Liver (tissue), 9 donors: ENCODE data around the gene PLCB1. TPM values are rescaled to one million over a fixed set of nuclear protein-coding genes. Genes with fewer than 3 reads are reported as not detected.

ENCODE experiments used
- DNase-seq: peaks from one replicate; pipeline ENCODE4 v3.0.0-alpha.2; 2017; ENCODE audit warnings: low spot score
- H3K27ac ChIP-seq, 2 donors: one replicate each; pipeline ENCODE4 v1.7.0; 2013; ENCODE audit warnings: inconsistent platforms in 2 of 2, low read length in 2 of 2, control low read depth in 1 of 2, low read depth in 1 of 2, mild to moderate bottlenecking in 1 of 2
- H3K27me3 ChIP-seq, 4 donors: one replicate each; pipeline versions ENCODE4 v1.6.1 to v1.7.0; 2013; ENCODE audit warnings: low read length in 3 of 4, inconsistent platforms in 1 of 4, mild to moderate bottlenecking in 1 of 4, moderate library complexity in 1 of 4; ENCODE audit not compliant: control insufficient read depth in 4 of 4, insufficient read depth in 4 of 4
- H3K36me3 ChIP-seq, 4 donors: one replicate each; pipeline versions ENCODE4 v1.6.1 to v1.7.0; 2013; ENCODE audit warnings: low read length in 3 of 4, mild to moderate bottlenecking in 3 of 4, low read depth in 1 of 4, moderate library complexity in 1 of 4; ENCODE audit not compliant: control insufficient read depth in 4 of 4, insufficient read depth in 3 of 4
- H3K4me1 ChIP-seq, 4 donors: one replicate each; pipeline versions ENCODE4 v1.6.1 to v1.7.0; 2013; ENCODE audit warnings: low read length in 3 of 4, mild to moderate bottlenecking in 3 of 4, moderate library complexity in 1 of 4; ENCODE audit not compliant: control insufficient read depth in 4 of 4, insufficient read depth in 4 of 4
- H3K4me3 ChIP-seq, 3 donors: one replicate each; pipeline versions ENCODE4 v1.6.1 to v1.7.0; 2013; ENCODE audit warnings: low read length in 3 of 3, control low read depth in 1 of 3, low read depth in 1 of 3, mild to moderate bottlenecking in 1 of 3
- H3K9ac ChIP-seq, 2 donors: one replicate each; pipeline ENCODE4 v1.7.0; 2013; ENCODE audit warnings: low read length in 2 of 2, mild to moderate bottlenecking in 2 of 2, moderate library complexity in 2 of 2, control low read depth in 1 of 2, low read depth in 1 of 2
- H3K9me3 ChIP-seq, 4 donors: one replicate each; pipeline versions ENCODE4 v1.6.1 to v1.7.0; 2013; ENCODE audit warnings: low read length in 3 of 4; ENCODE audit not compliant: control insufficient read depth in 4 of 4
- ATF3 ChIP-seq: IDR thresholded peaks from 2 replicates; pipeline ENCODE4 v1.6.1; 2016; ENCODE audit warnings: antibody characterized with exemption
- EGR1 ChIP-seq, 2 donors: IDR thresholded peaks; 2 replicates each; pipeline ENCODE4 v1.6.1; 2016 to 2018; ENCODE audit warnings: antibody characterized with exemption in 2 of 2, low read depth in 2 of 2
- FOXA1 ChIP-seq: IDR thresholded peaks from 2 replicates; pipeline ENCODE4 v1.6.1; 2016; ENCODE audit warnings: antibody characterized with exemption
- FOXA2 ChIP-seq: IDR thresholded peaks from 2 replicates; pipeline ENCODE4 v1.6.1; 2016; ENCODE audit warnings: antibody characterized with exemption
- GABPA ChIP-seq, 2 donors: IDR thresholded peaks in 1 of 2; conservative IDR thresholded peaks in 1 of 2; 2 replicates each; pipeline ENCODE4 v1.6.1; 2016; ENCODE audit warnings: antibody characterized with exemption in 2 of 2, mild to moderate bottlenecking in 1 of 2, moderate library complexity in 1 of 2
- HNF4A ChIP-seq, 2 donors: conservative IDR thresholded peaks; 2 replicates each; pipeline ENCODE4 v1.6.1; 2016; ENCODE audit warnings: antibody characterized with exemption in 2 of 2, mild to moderate bottlenecking in 2 of 2
- HNF4G ChIP-seq: IDR thresholded peaks from 2 replicates; pipeline ENCODE4 v1.6.1; 2016; ENCODE audit warnings: antibody characterized with exemption
- JUND ChIP-seq, 2 donors: IDR thresholded peaks; 2 replicates each; pipeline ENCODE4 v1.6.1; 2016; ENCODE audit warnings: antibody characterized with exemption in 2 of 2
- MAX ChIP-seq: IDR thresholded peaks from 2 replicates; pipeline ENCODE4 v1.6.1; 2016; ENCODE audit warnings: antibody characterized with exemption
- NR2F2 ChIP-seq: IDR thresholded peaks from 2 replicates; pipeline ENCODE4 v1.6.1; 2016; ENCODE audit warnings: antibody characterized with exemption
- RAD21 ChIP-seq, 2 donors: IDR thresholded peaks; 2 replicates each; pipeline ENCODE4 v1.6.1; 2016; ENCODE audit warnings: antibody characterized with exemption in 2 of 2, mild to moderate bottlenecking in 2 of 2
- RXRA ChIP-seq, 2 donors: IDR thresholded peaks; 2 replicates each; pipeline ENCODE4 v1.6.1; 2017 to 2018; ENCODE audit warnings: antibody characterized with exemption in 2 of 2, mild to moderate bottlenecking in 1 of 2
- SP1 ChIP-seq: IDR thresholded peaks from 2 replicates; pipeline ENCODE4 v1.6.1; 2018; ENCODE audit warnings: antibody characterized with exemption, mild to moderate bottlenecking
- TAF1 ChIP-seq: conservative IDR thresholded peaks from 2 replicates; pipeline ENCODE4 v1.6.1; 2016; ENCODE audit warnings: antibody characterized with exemption, mild to moderate bottlenecking
- ZBTB33 ChIP-seq: IDR thresholded peaks from 2 replicates; pipeline ENCODE4 v1.6.1; 2016; ENCODE audit warnings: antibody characterized with exemption
- WGBS: extraction: QIAGEN DNeasy Blood & Tissue Kit; methylation state at CpG from one replicate; pipeline ENCODE4 v1.1.7; 2013; 5-methylcytosine and 5-hydroxymethylcytosine counted together
- polyA plus RNA-seq, 2 donors: library from polyadenylated mRNA; stranded (reverse) in 1 of 2; unstranded in 1 of 2; fragments of 200-250 nt in 1 of 2; fragments of >200 nt in 1 of 2; fragmentation: Nextera tagmentation in 1 of 2; extraction: Ambion mirVana in 1 of 2; gene quantifications; one replicate each; pipeline versions ENCODE4 v1.2.1 to v1.2.3, GENCODE V29; 2013 to 2015
- total RNA-seq, 2 donors: library from RNA; depleted of rRNA; stranded (reverse); fragments of >200 nt; gene quantifications; one replicate each; pipeline ENCODE4 v1.2.3, GENCODE V29; 2014
- TF ChIP-seq, protein P1 (sequence below): IDR thresholded peaks from 2 replicates; pipeline ENCODE4 v1.6.1; 2016; ENCODE audit warnings: antibody characterized with exemption, mild to moderate bottlenecking
- TF ChIP-seq, protein P2 (sequence below): fragments of 150-350 bp; IDR thresholded peaks from 2 replicates; pipeline ENCODE4 v1.5.1; 2017; ENCODE audit warnings: improper control_type of control experiment, low read depth, low read length; ENCODE audit not compliant: missing input control
- donor health status: healthy.
- donor health status: healthy.
- donor health status: healthy.
- donor health status: healthy.
- donor health status: healthy.

Gene PLCB1
- total and polyA plus RNA-seq, 4 donors = 3.7 to 13.5 (median 5.9) TPM

DNA sequence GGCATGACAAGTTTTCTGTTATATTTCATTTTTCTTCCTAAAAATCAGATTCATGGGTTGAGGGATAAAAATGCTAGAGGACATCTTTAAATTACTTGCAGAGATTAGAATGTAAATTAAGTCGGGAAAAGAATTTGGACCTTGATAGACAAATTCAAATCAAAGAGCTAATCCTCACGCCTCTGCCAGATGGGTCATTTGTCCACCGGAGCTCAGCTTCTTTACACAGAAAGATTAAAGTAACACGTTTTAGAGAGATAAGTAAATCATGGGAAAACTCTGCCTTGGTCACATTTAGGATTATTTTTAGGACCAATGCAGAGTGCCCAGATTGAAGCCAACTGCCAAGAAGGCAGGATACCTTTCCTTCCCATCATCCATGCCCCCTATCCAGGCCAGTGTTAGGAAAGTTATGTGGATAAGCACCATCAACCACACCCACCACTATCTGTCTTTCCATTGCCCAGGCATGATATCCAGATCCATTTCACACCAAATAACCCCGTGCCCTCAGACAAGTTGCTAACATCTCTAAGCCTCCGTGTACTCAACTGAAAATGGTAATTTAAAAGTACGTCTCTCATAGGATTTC, 539.4 kb downstream of the PLCB1 start:
- no peak overlapping the region for H3K4me3 ChIP-seq
- no peak for DNase-seq
- no peaks in the 10 kb centered on the region for H3K4me1 ChIP-seq
- no peak for TF ChIP-seq ZBTB33
- no peak for TF ChIP-seq SP1
- TF ChIP-seq JUND (IDR thresholded peaks at IDR 0.05) = no peak
- no peak for TF ChIP-seq FOXA1
- no peak for TF ChIP-seq RAD21 (IDR thresholded peaks at IDR 0.05)
- TF ChIP-seq, protein P1, sequence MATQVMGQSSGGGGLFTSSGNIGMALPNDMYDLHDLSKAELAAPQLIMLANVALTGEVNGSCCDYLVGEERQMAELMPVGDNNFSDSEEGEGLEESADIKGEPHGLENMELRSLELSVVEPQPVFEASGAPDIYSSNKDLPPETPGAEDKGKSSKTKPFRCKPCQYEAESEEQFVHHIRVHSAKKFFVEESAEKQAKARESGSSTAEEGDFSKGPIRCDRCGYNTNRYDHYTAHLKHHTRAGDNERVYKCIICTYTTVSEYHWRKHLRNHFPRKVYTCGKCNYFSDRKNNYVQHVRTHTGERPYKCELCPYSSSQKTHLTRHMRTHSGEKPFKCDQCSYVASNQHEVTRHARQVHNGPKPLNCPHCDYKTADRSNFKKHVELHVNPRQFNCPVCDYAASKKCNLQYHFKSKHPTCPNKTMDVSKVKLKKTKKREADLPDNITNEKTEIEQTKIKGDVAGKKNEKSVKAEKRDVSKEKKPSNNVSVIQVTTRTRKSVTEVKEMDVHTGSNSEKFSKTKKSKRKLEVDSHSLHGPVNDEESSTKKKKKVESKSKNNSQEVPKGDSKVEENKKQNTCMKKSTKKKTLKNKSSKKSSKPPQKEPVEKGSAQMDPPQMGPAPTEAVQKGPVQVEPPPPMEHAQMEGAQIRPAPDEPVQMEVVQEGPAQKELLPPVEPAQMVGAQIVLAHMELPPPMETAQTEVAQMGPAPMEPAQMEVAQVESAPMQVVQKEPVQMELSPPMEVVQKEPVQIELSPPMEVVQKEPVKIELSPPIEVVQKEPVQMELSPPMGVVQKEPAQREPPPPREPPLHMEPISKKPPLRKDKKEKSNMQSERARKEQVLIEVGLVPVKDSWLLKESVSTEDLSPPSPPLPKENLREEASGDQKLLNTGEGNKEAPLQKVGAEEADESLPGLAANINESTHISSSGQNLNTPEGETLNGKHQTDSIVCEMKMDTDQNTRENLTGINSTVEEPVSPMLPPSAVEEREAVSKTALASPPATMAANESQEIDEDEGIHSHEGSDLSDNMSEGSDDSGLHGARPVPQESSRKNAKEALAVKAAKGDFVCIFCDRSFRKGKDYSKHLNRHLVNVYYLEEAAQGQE = no peak
- TF ChIP-seq GABPA (IDR thresholded peaks at IDR 0.05 in 1 of 2, conservative IDR thresholded peaks at IDR 0.05 in 1 of 2) = no peak
- no peak for TF ChIP-seq TAF1
- TF ChIP-seq NR2F2 = no peak
- TF ChIP-seq EGR1 (IDR thresholded peaks at IDR 0.05; ENCODE audit: low read depth in 2 of 2) = no peak
- no peak for TF ChIP-seq HNF4G
- TF ChIP-seq FOXA2 = no peak
- TF ChIP-seq, protein P2, sequence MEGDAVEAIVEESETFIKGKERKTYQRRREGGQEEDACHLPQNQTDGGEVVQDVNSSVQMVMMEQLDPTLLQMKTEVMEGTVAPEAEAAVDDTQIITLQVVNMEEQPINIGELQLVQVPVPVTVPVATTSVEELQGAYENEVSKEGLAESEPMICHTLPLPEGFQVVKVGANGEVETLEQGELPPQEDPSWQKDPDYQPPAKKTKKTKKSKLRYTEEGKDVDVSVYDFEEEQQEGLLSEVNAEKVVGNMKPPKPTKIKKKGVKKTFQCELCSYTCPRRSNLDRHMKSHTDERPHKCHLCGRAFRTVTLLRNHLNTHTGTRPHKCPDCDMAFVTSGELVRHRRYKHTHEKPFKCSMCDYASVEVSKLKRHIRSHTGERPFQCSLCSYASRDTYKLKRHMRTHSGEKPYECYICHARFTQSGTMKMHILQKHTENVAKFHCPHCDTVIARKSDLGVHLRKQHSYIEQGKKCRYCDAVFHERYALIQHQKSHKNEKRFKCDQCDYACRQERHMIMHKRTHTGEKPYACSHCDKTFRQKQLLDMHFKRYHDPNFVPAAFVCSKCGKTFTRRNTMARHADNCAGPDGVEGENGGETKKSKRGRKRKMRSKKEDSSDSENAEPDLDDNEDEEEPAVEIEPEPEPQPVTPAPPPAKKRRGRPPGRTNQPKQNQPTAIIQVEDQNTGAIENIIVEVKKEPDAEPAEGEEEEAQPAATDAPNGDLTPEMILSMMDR = no peak
- 75% methylated on average over 7 of the region's 7 CpGs for WGBS
- H3K36me3 ChIP-seq = no peaks in the 10 kb centered on the region
- no peak overlapping the region for H3K9ac ChIP-seq
- H3K27ac ChIP-seq = no peak overlapping the region
- H3K27me3 ChIP-seq = no peaks in the 10 kb centered on the region
- no peaks in the 10 kb centered on the region for H3K9me3 ChIP-seq

DNA sequence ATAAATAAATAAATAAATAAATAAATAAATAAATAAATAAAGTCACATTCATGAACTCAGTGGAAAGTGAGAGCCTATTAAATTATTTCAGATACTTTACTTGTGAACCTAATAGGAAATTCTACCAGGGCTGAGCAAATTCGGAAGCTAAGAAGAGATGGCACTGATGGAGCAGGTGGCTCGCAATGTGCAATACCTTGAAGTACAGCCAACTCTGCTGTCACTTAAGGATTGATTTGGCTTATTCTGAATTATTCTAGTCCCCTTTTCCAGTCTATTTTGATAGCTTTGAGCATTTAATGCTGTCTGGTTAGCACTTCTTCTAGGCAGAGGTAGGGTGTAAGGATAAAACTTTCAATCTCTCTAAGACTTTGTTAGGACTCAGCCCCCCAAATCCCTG, 541.0 kb downstream of the PLCB1 start:
- no peak for DNase-seq
- Histone ChIP-seq H3K9me3 (no peaks in the 10 kb centered on the region), H3K27ac (no peak overlapping the region), H3K9ac (no peak overlapping the region), H3K27me3 (no peaks in the 10 kb centered on the region), H3K4me1 (no peaks in the 10 kb centered on the region), H3K4me3 (no peak overlapping the region), H3K36me3 (no peaks in the 10 kb centered on the region)
- WGBS = 94% methylated on average over 2 of the region's 2 CpGs
- TF ChIP-seq MAX = no peak
- TF ChIP-seq TAF1 = no peak
- TF ChIP-seq FOXA2 = no peak
- no peak for TF ChIP-seq ZBTB33
- TF ChIP-seq, protein P2 = no peak
- TF ChIP-seq HNF4A (conservative IDR thresholded peaks at IDR 0.05) = no peak
- TF ChIP-seq NR2F2 = no peak
- no peak for TF ChIP-seq EGR1 (IDR thresholded peaks at IDR 0.05; ENCODE audit: low read depth in 2 of 2)
- TF ChIP-seq JUND (IDR thresholded peaks at IDR 0.05) = no peak
- TF ChIP-seq RAD21 (IDR thresholded peaks at IDR 0.05) = no peak
- TF ChIP-seq RXRA (IDR thresholded peaks at IDR 0.05) = no peak
- TF ChIP-seq FOXA1 = no peak
- no peak for TF ChIP-seq ATF3
- TF ChIP-seq SP1 = no peak
